Fibroblast of gingiva (primary cell): Measurements from ENCODE around the gene FOXRED1.

ENCODE experiments used
- DNase-seq: peaks from one replicate; pipeline ENCODE4 v3.0.0-alpha.2; 2011; ENCODE audit warnings: low read depth

Gene FOXRED1

GRCh38 chr11:126311401-126312291 is 42.7 kb downstream of the FOXRED1 start:
- peak; percentile 50 for DNase-seq

- no peak for DNase-seq
Observed at GRCh38 chr11:126312961-126313360, 44.0 kb downstream of the FOXRED1 start.

GRCh38 chr11:126313826-126314225 is 44.9 kb downstream of the FOXRED1 start:
- DNase-seq: no peak

- no peak for DNase-seq
Observed at GRCh38 chr11:126317432-126317755, 48.4 kb downstream of the FOXRED1 start.

GRCh38 chr11:126317756-126318573 is 49.0 kb downstream of the FOXRED1 start:
- peak; percentile 91 for DNase-seq

GRCh38 chr11:126318574-126319373 is 49.8 kb downstream of the FOXRED1 start:
- peak; percentile 93 for DNase-seq

- no peak for DNase-seq
Observed at GRCh38 chr11:126319374-126319740, 50.4 kb downstream of the FOXRED1 start.

GRCh38 chr11:126322996-126323395 is 54.0 kb downstream of the FOXRED1 start:
- DNase-seq: no peak

GRCh38 chr11:126327281-126328000 is 58.5 kb downstream of the FOXRED1 start:
- no peak for DNase-seq
